CD4-positive, alpha-beta T cell (primary cell): ENCODE results near the gene KRT74. TPM values are rescaled to one million over a fixed set of nuclear protein-coding genes. Genes with fewer than 3 reads are reported as not detected.

ENCODE experiments used
- ATAC-seq: fragments of 200-7000 bp; cut with Tn5 transposase; one replicate; pipeline ENCODE4 v1.10.0; 2022; ENCODE audit warnings: mild to moderate bottlenecking; ENCODE audit not compliant: poor library complexity
- CTCF ChIA-PET: fragments of 350-600 bp; sonication (Branson Sonifier 250); formaldehyde crosslinking; loops from one replicate; lab custom pipeline; 2021; ENCODE audit warnings: antibody characterized with exemption, inconsistent platforms; lab: Charles Lee
- POLR2A ChIA-PET: fragments of 350-600 bp; sonication (Branson Sonifier 250); formaldehyde crosslinking; loops from one replicate; lab custom pipeline; 2021; ENCODE audit warnings: antibody characterized with exemption, inconsistent platforms; lab: Charles Lee
- DNase-seq, 14 experiments: peaks; one replicate each; pipeline ENCODE4 v3.0.0-alpha.2; 2013 to 2020; ENCODE audit warnings: mixed read lengths in 2 of 14
- H3K27ac ChIP-seq, 2 donors: one replicate each; pipeline versions ENCODE4 v1.5.1 to v1.7.0; 2013; ENCODE audit warnings: low read length in 2 of 2, low read depth in 1 of 2, mild to moderate bottlenecking in 1 of 2
- H3K27me3 ChIP-seq, 2 experiments: 1 replicate in 1 of 2; 2 replicates in 1 of 2; pipeline versions ENCODE4 v1.6.1 to v1.7.0; 2013; ENCODE audit warnings: low read length in 2 of 2, control low read depth in 1 of 2, mild to moderate bottlenecking in 1 of 2, moderate library complexity in 1 of 2; ENCODE audit not compliant: insufficient read depth in 2 of 2, control insufficient read depth in 1 of 2
- H3K36me3 ChIP-seq: one replicate; pipeline ENCODE4 v1.6.1; 2013; ENCODE audit warnings: low read length, control low read depth; ENCODE audit not compliant: insufficient read depth
- H3K4me1 ChIP-seq: one replicate; pipeline ENCODE4 v1.6.1; 2013; ENCODE audit warnings: low read length, control low read depth; ENCODE audit not compliant: insufficient read depth
- H3K4me3 ChIP-seq: one replicate; pipeline ENCODE4 v1.5.1; 2013; ENCODE audit warnings: mild to moderate bottlenecking, low read length, moderate library complexity
- H3K9me3 ChIP-seq, 2 experiments: 1 replicate in 1 of 2; 2 replicates in 1 of 2; pipeline versions ENCODE4 v1.6.1 to v1.7.0; 2013; ENCODE audit warnings: low read length in 2 of 2, mild to moderate bottlenecking in 2 of 2, control low read depth in 1 of 2, moderate library complexity in 1 of 2; ENCODE audit not compliant: control insufficient read depth in 1 of 2, insufficient read depth in 1 of 2
- H3K27ac Mint-ChIP-seq: one replicate; pipeline ENCODE4 v1.8.0; 2020; ENCODE audit warnings: mixed read lengths
- H3K27me3 Mint-ChIP-seq: one replicate; pipeline ENCODE4 v1.8.0; 2021; ENCODE audit warnings: mixed read lengths
- H3K36me3 Mint-ChIP-seq: one replicate; pipeline ENCODE4 v1.8.0; 2021; ENCODE audit warnings: low read depth, mixed read lengths
- H3K4me1 Mint-ChIP-seq: one replicate; pipeline ENCODE4 v1.8.0; 2021; ENCODE audit warnings: low read depth, mixed read lengths
- H3K4me3 Mint-ChIP-seq: one replicate; pipeline ENCODE4 v1.8.0; 2020; ENCODE audit warnings: mild to moderate bottlenecking, mixed read lengths
- H3K9me3 Mint-ChIP-seq: one replicate; pipeline ENCODE4 v1.8.0; 2020; ENCODE audit warnings: mixed read lengths
- intact Hi-C, 2 experiments: fragments of 100-400 bp; cut with DNase I in 1 of 2; cut with micrococcal nuclease in 1 of 2; formaldehyde crosslinking; loops; one replicate each; pipeline versions ENCODE4 v1.15.1 to v1.9.0; 2023 to 2025; cut with DNase I, micrococcal nuclease
- total RNA-seq, 174 experiments: library from RNA in 2 of 174; stranded (reverse) in 2 of 174; gene quantifications; one replicate each; pipeline ENCODE4 v1.2.3 and lab custom pipeline; 2021 to 2026
- TF ChIP-seq, protein P1 (sequence below): fragments of 200-600 bp; IDR thresholded peaks from one replicate; pipeline ENCODE4 v1.8.0; 2022; ENCODE audit warnings: antibody characterized with exemption, mild to moderate bottlenecking

KRT74 gene
- total RNA-seq, 2 experiments from 2014 or later: 0.30 to 0.34 TPM

GRCh38 chr12:52604859-52605258 is 31.2 kb upstream of the KRT74 start:
- Histone ChIP-seq H3K9me3 (peaks cover 0 to 4% of the 10 kb centered on the region in 2 experiments), H3K4me3 (no peak overlapping the region), H3K36me3 (no peaks in the 10 kb centered on the region), H3K27me3 (peaks cover 0 to 7% of the 10 kb centered on the region in 2 experiments), H3K27ac (no peak overlapping the region), H3K4me1 (peaks cover 70% of the 10 kb centered on the region)
- intact Hi-C loops: no loop called here
- CTCF ChIA-PET: no interaction called here
- DNase-seq (peak in 1 of 14 experiments; percentile 7), ATAC-seq (no peak)
- peak overlapping the region; percentile 39 for H3K4me3 Mint-ChIP-seq
- peaks cover 87% of the 10 kb centered on the region for H3K4me1 Mint-ChIP-seq
- H3K36me3 Mint-ChIP-seq: peaks cover 18% of the 10 kb centered on the region
- H3K9me3 Mint-ChIP-seq: no peaks in the 10 kb centered on the region
- peak overlapping the region; percentile 89 for H3K27ac Mint-ChIP-seq
- peaks cover 4% of the 10 kb centered on the region for H3K27me3 Mint-ChIP-seq
- POLR2A ChIA-PET: interaction anchor here (0.9 to 1.0 kb wide), 3 partner anchors 19 to 87 kb away, joined by 3 to 9 read pairs (median 3); no protein-coding TSS in a partner anchor
- TF ChIP-seq, protein P1, sequence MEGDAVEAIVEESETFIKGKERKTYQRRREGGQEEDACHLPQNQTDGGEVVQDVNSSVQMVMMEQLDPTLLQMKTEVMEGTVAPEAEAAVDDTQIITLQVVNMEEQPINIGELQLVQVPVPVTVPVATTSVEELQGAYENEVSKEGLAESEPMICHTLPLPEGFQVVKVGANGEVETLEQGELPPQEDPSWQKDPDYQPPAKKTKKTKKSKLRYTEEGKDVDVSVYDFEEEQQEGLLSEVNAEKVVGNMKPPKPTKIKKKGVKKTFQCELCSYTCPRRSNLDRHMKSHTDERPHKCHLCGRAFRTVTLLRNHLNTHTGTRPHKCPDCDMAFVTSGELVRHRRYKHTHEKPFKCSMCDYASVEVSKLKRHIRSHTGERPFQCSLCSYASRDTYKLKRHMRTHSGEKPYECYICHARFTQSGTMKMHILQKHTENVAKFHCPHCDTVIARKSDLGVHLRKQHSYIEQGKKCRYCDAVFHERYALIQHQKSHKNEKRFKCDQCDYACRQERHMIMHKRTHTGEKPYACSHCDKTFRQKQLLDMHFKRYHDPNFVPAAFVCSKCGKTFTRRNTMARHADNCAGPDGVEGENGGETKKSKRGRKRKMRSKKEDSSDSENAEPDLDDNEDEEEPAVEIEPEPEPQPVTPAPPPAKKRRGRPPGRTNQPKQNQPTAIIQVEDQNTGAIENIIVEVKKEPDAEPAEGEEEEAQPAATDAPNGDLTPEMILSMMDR: no peak

DNA sequence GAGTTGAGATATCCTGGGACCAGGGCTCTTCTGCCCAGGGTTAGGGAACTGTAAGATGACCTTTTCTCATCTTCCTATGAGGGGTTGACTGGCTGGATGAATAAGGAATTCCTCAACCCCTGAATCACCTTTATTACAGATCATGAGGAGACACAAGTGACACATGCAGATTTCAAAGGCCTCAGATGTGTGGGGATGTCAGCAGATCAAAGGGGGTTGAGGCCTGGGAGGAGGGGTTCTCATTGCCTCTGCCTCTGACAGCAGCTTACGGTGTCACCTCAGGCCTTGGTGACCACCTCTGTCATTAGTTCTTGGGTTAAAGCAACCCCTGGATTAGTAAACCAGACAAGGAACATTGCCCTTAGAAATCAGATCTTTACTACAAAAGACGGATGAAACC is 29.7 kb upstream of the KRT74 start:
- Mint-ChIP-seq H3K27ac (peak overlapping the region; percentile 89), H3K27me3 (peaks cover 5% of the 10 kb centered on the region), H3K9me3 (no peaks in the 10 kb centered on the region), H3K4me1 (peaks cover 82% of the 10 kb centered on the region), H3K36me3 (peaks cover 8% of the 10 kb centered on the region), H3K4me3 (peak overlapping the region; percentile 32)
- TF ChIP-seq, protein P1: no peak
- Histone ChIP-seq H3K9me3 (peaks cover 0 to 4% of the 10 kb centered on the region in 2 experiments), H3K4me3 (no peak overlapping the region), H3K27ac (no peak overlapping the region), H3K4me1 (peaks cover 58% of the 10 kb centered on the region), H3K27me3 (peaks cover 0 to 7% of the 10 kb centered on the region in 2 experiments), H3K36me3 (no peaks in the 10 kb centered on the region)
- ChIA-PET CTCF (no interaction called here), POLR2A (interaction anchor here (0.9 kb wide), 1 partner anchor 9 kb away, joined by 3 read pairs; no protein-coding TSS in a partner anchor)
- peak; percentile 85 for ATAC-seq
- intact Hi-C loops: loop anchor here (1.0 to 2.0 kb wide), 2 partner anchors 9 to 17 kb away; no protein-coding TSS in a partner anchor
- peak in 7 of 14 experiments; percentile 30 to 67 (median 54) for DNase-seq

GRCh38 chr12:52602552-52602951 is 28.9 kb upstream of the KRT74 start:
- intact Hi-C loops: loop anchor here (2.0 kb wide), 1 partner anchor 16 kb away; no protein-coding TSS in a partner anchor
- ChIA-PET POLR2A (interaction anchor here (0.6 to 0.8 kb wide), 2 partner anchors 8 to 10 kb away, joined by 3 read pairs; no protein-coding TSS in a partner anchor), CTCF (no interaction called here)
- no peak overlapping the region for H3K27ac ChIP-seq
- TF ChIP-seq, protein P1: no peak
- Mint-ChIP-seq H3K4me3 (no peak overlapping the region), H3K27ac (peak overlapping the region; percentile 89), H3K27me3 (peaks cover 5% of the 10 kb centered on the region), H3K9me3 (no peaks in the 10 kb centered on the region), H3K4me1 (peaks cover 74% of the 10 kb centered on the region), H3K36me3 (peaks cover 4% of the 10 kb centered on the region)
- H3K27me3 ChIP-seq: peaks cover 0 to 7% of the 10 kb centered on the region in 2 experiments
- H3K4me3 ChIP-seq: no peak overlapping the region
- H3K9me3 ChIP-seq: peaks cover 0 to 4% of the 10 kb centered on the region in 2 experiments
- peaks cover 50% of the 10 kb centered on the region for H3K4me1 ChIP-seq
- DNase-seq: no peak
- H3K36me3 ChIP-seq: no peaks in the 10 kb centered on the region
- no peak for ATAC-seq
